ENCODE data around the gene EIF4G1. TPM values are rescaled to one million over a fixed set of nuclear protein-coding genes. Genes with fewer than 3 reads are reported as not detected.

EIF4G1 gene
- total and polyA plus RNA-seq, 2 of the 8 experiments (the other 6 are each of a cell fraction or from before 2014, with no cell fraction given), result 318 to 473 TPM

DNA sequence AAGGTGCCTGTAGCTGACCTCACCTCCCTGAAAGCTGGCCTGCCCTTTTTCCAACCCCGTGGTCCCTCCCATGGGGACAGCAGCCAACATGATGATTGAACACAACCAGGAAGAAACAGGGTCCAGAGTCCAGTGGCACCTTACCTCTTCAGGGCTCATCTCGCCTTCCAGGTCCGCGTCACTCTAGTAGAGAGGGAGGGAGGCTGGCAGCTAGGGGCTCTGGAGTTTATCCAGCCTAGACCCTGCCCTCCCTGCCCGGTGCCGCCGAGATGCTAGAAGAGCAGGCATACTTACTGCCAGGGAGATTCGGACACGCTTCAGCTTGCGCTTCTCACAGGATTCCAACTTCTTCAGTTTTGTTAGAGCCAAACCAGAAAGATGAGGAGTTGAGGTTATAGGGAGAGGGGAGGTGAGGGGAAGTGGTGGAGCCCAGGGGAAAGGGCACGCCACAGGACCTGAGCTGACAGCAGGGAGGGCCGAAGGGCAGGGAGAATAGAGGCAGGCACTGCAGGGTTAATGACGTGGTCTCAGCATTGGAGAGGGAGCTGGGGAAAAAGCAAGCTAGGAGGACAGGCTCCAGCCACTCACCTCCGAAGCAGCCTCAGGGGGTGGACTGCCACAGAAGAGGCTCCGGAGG, 37.9 kb downstream of the EIF4G1 start:
- H4K5ac ChIP-seq (ENCODE audit: insufficient read length, low read depth, low read length), result no peak overlapping the region
- H3K56ac ChIP-seq (replicated peaks; ENCODE audit: insufficient read length, low read depth, low read length), result no peak overlapping the region
- H3K79me1 ChIP-seq (ENCODE audit: low read depth, low read length), result no peaks in the 10 kb centered on the region; the same call in 1 of the 2 replicates
- peaks cover 0 to 6% (median 3%) of the 10 kb centered on the region in 4 experiments; a peak in 2 of 7 replicates for H3K4me1 ChIP-seq (replicated peaks in 1 of 4; ENCODE audit: control insufficient read depth in 3 of 4, insufficient read depth in 4 of 4, low read length in 3 of 4)
- no peak overlapping the region for H3K14ac ChIP-seq (ENCODE audit: insufficient read length)
- no peak overlapping the region for H3K4me2 ChIP-seq (ENCODE audit: insufficient read depth in 1 of 2, low read depth in 2 of 2, low read length in 2 of 2)
- H2BK5ac ChIP-seq (ENCODE audit: low read depth, low read length), result no peak overlapping the region; the same call in 1 of the 2 replicates
- no peak overlapping the region for H2BK20ac ChIP-seq (ENCODE audit: low read length)
- ChIA-PET POLR2A (ENCODE audit: partially characterized antibody) (interaction anchor here (1.0 to 3.6 kb wide), 7 partner anchors 10 to 36 kb away, joined by 3 to 23 read pairs (median 7); partner anchors contain the start of genes CLCN2, FAM131A and POLR2H), CTCF (ENCODE audit: partially characterized antibody) (interaction anchor here (0.6 to 6.8 kb wide), 13 partner anchors 8 to 451 kb away, joined by 3 to 49 read pairs (median 4); partner anchors contain the start of genes CLCN2, FAM131A and POLR2H)
- H3K36me3 ChIP-seq (ENCODE audit: control insufficient read depth in 2 of 4, insufficient read depth in 4 of 4, low read length in 3 of 4), result peaks cover 4 to 32% (median 19%) of the 10 kb centered on the region in 4 experiments; a peak in 7 of 8 replicates
- 91% methylated on average over 15 of the region's 15 CpGs; no CpG with 5 or more reads in 1 of the 2 experiments for WGBS, 2 experiments (ENCODE audit: extremely low coverage in 1 of 2, insufficient coverage in 1 of 2, insufficient read length in 1 of 2, insufficient replicate concordance in 2 of 2, low coverage in 1 of 2, low lambda C conversion rate in 2 of 2, missing lambda C conversion rate in 1 of 2)
- no peaks in the 10 kb centered on the region for H3K79me2 ChIP-seq (ENCODE audit: control insufficient read depth in 1 of 2, insufficient read depth in 2 of 2, low read length in 2 of 2)
- H3K23me2 ChIP-seq (ENCODE audit: low read depth, low read length), result no peaks in the 10 kb centered on the region
- FAIRE-seq (no peak), DNase-seq (ENCODE audit: low read depth in 1 of 2, low spot score in 2 of 2) (no peak)
- no peak overlapping the region for H3K4me3 ChIP-seq (ENCODE audit: extremely low read depth in 1 of 4, insufficient read depth in 2 of 4, low read depth in 3 of 4, low read length in 4 of 4)
- H4K91ac ChIP-seq (replicated peaks; ENCODE audit: insufficient read length, low read length), result no peak overlapping the region
- H2AFZ ChIP-seq (ENCODE audit: low read length), result no peak overlapping the region
- H4K20me1 ChIP-seq (replicated peaks in 1 of 2; ENCODE audit: control insufficient read depth in 1 of 2, insufficient read depth in 2 of 2, low read length in 2 of 2), result peaks cover 0 to 11% of the 10 kb centered on the region in 2 experiments
- H3K23ac ChIP-seq (ENCODE audit: insufficient read length), result no peak overlapping the region
- no peak overlapping the region for H2BK120ac ChIP-seq (replicated peaks; ENCODE audit: low read depth, low read length)
- H3K27me3 ChIP-seq (replicated peaks in 1 of 4; ENCODE audit: control insufficient read depth in 3 of 4, extremely low read depth in 1 of 4, insufficient read depth in 3 of 4, low read length in 3 of 4), result no peaks in the 10 kb centered on the region
- H2BK15ac ChIP-seq (ENCODE audit: low read length), result no peak overlapping the region
- no peak overlapping the region for H2BK12ac ChIP-seq (ENCODE audit: low read depth, low read length)
- no peak overlapping the region for H2AK5ac ChIP-seq (ENCODE audit: low read depth, low read length)
- no peak overlapping the region for H3K4ac ChIP-seq (replicated peaks; ENCODE audit: insufficient read length, low read depth, low read length)
- no peak overlapping the region for H4K8ac ChIP-seq (ENCODE audit: extremely low read depth, insufficient read depth, low read length)
- H3K18ac ChIP-seq (ENCODE audit: extremely low read depth, low read length), result no peak overlapping the region
- H3K9ac ChIP-seq (replicated peaks in 1 of 4; ENCODE audit: extremely low read depth in 1 of 4, low read depth in 3 of 4, low read length in 3 of 4), result no peak overlapping the region
- no peaks in the 10 kb centered on the region for H3K9me3 ChIP-seq (ENCODE audit: insufficient read depth in 2 of 2, low read depth in 1 of 2, low read length in 1 of 2)
- H3K27ac ChIP-seq (ENCODE audit: low read depth, low read length), result no peak overlapping the region
- TF ChIP-seq TCF12 (IDR thresholded peaks at IDR 0.05; ENCODE audit: low read depth, low read length) (no peak), ZNF274 (IDR thresholded peaks at IDR 0.05; ENCODE audit: borderline replicate concordance, extremely low read depth, low read length) (no peak), CHD1 (IDR thresholded peaks at IDR 0.05; ENCODE audit: low read depth, low read length) (no peak)

All from H1 (cell line).